ENCODE measurements around the gene IL18R1. TPM values are rescaled to one million over a fixed set of nuclear protein-coding genes. Genes with fewer than 3 reads are reported as not detected.
A peak's percentile ranks its signal among the peaks of the same experiment; 100 is the strongest.

The IL18R1 gene
- total and polyA plus RNA-seq, 5 experiments from 2014 or later: 0.39 to 6.9 (median 1.9) TPM

DNA sequence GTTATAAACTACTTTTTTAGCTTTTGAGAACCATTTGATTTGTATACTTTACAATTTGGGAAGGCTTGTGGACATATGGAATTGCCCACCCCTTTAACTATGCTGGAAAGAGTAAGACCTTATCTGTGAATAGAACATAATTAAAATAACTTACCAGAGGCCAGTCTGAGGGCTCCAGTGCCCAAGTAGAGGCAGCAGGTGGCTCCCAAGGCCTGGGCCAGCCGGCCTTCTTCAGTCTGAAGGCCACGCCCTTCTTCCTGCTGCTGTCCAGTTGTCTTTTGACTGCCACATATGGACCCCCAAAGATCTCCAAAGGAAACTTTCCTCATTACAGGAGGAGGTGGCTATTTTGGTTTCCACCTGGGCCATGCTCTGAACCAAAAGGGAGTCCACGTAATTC lies 55.4 kb downstream of the IL18R1 start:
- H3K36me3 Mint-ChIP-seq: peaks cover 0 to 3% (median 0%) of the 10 kb centered on the region in 3 donors
- no peaks in the 10 kb centered on the region for H3K27me3 Mint-ChIP-seq
- peaks cover 0 to 6% (median 0%) of the 10 kb centered on the region in 9 donors for H3K9me3 Mint-ChIP-seq
- peaks cover 0 to 6% (median 1%) of the 10 kb centered on the region in 4 donors for H3K4me1 Mint-ChIP-seq
- ATAC-seq (no peak), DNase-seq (no peak)
- no peak overlapping the region for H3K27ac Mint-ChIP-seq
- POLR2A ChIA-PET: no interaction called here
- H3K4me3 Mint-ChIP-seq: no peak overlapping the region

DNA sequence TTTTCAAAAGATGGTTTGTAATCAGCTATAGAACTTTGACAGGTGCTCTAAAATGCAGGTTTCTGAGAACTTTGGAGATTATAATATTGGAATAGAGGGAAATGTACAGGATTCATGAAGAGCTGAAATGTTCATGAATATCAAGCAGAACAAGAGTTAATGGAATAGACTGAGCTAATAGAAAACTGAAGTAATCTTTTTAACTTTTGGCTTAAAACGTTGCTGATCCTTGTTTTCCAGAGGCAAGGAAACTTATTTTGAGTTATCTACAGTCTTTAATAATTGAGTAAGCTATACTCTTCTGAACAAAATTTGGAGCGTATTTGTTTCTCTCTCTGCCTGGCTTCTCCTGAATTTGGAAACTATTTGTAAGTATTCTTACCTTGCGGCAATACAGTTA lies 56.6 kb downstream of the IL18R1 start:
- Mint-ChIP-seq H3K27me3 (no peaks in the 10 kb centered on the region), H3K4me3 (no peak overlapping the region), H3K9me3 (peaks cover 0 to 6% (median 0%) of the 10 kb centered on the region in 9 donors), H3K27ac (no peak overlapping the region), H3K4me1 (peaks cover 2 to 18% (median 8%) of the 10 kb centered on the region in 4 donors), H3K36me3 (peaks cover 0 to 3% (median 0%) of the 10 kb centered on the region in 3 donors)
- DNase-seq (no peak), ATAC-seq (no peak)
- POLR2A ChIA-PET: interaction anchor here (0.9 kb wide), 1 partner anchor 11 kb away, joined by 3 read pairs; the partner anchor contains the start of gene IL18RAP

DNA sequence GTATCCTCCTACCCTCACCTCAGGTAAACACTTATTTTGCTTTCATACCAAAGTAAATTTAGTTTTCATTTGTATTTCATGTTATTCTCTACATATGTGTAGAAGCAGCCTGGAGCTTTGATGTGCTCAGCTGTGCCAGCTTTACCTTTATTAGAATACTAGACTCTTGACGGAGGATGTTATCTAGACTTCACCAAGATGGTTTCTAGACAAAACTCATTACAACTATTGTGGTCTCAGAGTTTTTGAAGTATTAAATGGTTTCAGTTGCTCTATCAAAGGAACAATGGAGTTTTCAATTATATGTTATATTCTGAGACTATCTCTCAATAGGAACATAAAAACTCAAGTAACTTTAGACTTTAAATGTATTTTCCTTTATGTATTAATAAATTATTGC lies 62.4 kb downstream of the IL18R1 start:
- DNase-seq: peak in 2 of 10 donors; percentile 13 to 14

DNA sequence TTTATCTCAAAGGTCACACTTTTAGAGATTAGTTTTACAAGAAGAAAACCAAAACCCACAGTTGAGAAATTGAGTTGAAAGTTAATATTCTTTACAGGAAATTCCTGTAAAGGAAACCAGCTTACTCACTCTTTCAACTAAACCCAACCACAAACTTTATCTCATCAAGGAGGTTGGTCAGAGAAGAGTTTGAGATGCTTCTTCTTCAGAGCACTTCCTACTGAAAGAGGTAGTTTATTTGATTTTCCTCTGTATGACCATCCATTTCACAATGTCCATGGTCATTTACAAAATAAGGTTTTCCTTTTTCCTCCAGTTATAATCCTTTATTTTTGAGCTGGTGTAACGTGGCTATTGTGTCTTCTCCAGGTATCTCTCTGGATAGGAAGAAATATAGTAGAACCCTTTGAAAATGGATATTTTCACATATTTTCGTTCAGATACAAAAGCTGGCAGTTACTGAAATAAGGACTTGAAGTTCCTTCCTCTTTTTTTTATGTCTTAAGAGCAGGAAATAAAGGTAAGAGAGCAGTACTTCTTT lies 62.9 kb downstream of the IL18R1 start:
- peak; percentile 83 to 92 for ATAC-seq
- H3K27me3 Mint-ChIP-seq: no peaks in the 10 kb centered on the region
- POLR2A ChIA-PET: interaction anchor here (0.9 to 1.1 kb wide), 2 partner anchors 20 to 62 kb away, joined by 3 read pairs; no protein-coding TSS in a partner anchor
- H3K36me3 Mint-ChIP-seq: peaks cover 0 to 2% (median 0%) of the 10 kb centered on the region in 3 donors
- H3K9me3 Mint-ChIP-seq: peaks cover 0 to 2% (median 0%) of the 10 kb centered on the region in 9 donors
- DNase-seq: peak in 3 of 10 donors; percentile 47 to 58 (median 57)
- H3K4me1 Mint-ChIP-seq: peaks cover 27 to 70% (median 59%) of the 10 kb centered on the region in 4 donors
- H3K4me3 Mint-ChIP-seq: peak overlapping the region; percentile 21 to 87 (median 71)
- H3K27ac Mint-ChIP-seq: peak overlapping the region in 7 of 10 donors; percentile 71 to 97 (median 80)

More for the DNA sequence above, 62.4 kb downstream of the IL18R1 start:
- H3K36me3 Mint-ChIP-seq: peaks cover 0 to 2% (median 0%) of the 10 kb centered on the region in 3 donors
- peak overlapping the region in 9 of 10 donors; percentile 1 to 72 (median 55) for H3K4me3 Mint-ChIP-seq
- H3K27me3 Mint-ChIP-seq: no peaks in the 10 kb centered on the region
- peaks cover 25 to 65% (median 55%) of the 10 kb centered on the region in 4 donors for H3K4me1 Mint-ChIP-seq
- peak overlapping the region; percentile 4 to 97 (median 63) for H3K27ac Mint-ChIP-seq
- peak; percentile 41 to 68 for ATAC-seq
- POLR2A ChIA-PET: no interaction called here
- H3K9me3 Mint-ChIP-seq: peaks cover 0 to 2% (median 0%) of the 10 kb centered on the region in 9 donors

DNA sequence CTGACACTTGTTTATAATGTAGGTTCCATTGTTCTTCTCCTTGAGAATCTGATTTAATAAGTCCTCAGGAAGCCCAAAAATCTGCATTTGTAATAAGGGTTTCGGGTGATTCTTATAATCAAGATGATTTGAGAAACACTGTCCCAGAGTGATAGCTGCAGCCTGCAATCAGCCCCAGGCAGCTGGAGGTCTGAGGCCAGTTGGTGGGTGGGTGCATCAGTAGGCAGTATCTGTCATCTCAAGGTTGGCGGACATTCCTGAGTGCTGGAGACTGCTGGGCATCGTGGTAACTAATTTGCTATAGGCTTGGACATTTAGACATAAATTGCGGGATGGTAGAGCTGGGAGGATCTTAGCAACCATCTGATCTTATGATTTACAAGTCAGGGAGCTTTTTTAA lies 64.7 kb downstream of the IL18R1 start:
- Mint-ChIP-seq H3K27me3 (no peaks in the 10 kb centered on the region), H3K4me1 (peaks cover 27 to 83% (median 59%) of the 10 kb centered on the region in 4 donors), H3K36me3 (peaks cover 0 to 2% (median 0%) of the 10 kb centered on the region in 3 donors), H3K9me3 (peaks cover 0 to 2% (median 0%) of the 10 kb centered on the region in 9 donors), H3K4me3 (peak overlapping the region in 2 of 10 donors; percentile 54 to 87), H3K27ac (no peak overlapping the region)
- DNase-seq: no peak
- ATAC-seq: no peak
- POLR2A ChIA-PET: no interaction called here

DNA sequence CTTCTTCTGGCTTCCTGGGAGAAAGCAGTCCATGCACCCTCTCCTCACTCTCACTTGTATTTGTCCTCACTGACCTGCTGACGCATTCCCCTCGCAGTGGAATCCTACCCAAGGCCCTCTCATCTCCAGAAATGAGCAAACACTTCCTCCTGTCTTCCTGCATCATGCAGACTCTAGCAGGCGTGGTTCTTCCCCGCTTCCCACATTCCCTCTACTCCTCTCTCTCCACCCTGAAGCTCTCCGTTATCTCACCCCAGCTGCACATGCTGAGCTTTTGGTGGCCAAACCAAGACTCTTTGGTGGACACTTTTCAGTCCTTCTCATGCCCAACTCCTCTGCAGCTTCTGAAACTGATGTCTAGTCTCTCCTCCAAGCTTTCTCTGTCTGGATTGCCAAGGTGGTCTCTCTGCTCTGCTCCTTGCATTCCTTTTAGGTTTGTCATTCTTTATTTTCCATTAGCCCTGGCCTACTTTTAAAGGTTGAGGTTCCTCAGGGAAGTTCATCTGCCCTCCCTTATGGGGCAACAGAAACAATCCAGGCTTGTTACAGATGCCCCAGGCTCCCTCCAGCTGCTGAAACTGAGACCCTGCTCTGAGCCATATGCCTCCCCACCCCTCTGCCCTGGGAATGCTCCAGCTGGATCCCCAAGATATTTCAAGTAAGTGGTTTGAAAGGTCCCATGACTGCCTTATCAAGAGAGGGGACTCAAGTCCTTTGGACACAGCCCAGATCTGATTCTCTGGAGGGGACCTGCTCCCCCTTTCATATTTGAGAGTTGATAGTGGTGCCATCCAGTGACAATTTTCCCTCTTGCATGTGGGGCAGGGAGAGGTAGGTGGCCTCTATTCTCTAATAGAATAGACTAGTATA lies 66.5 kb downstream of the IL18R1 start:
- POLR2A ChIA-PET: interaction anchor here (0.7 kb wide), 1 partner anchor 10 kb away, joined by 3 read pairs; no protein-coding TSS in a partner anchor
- peaks cover 24 to 83% (median 54%) of the 10 kb centered on the region in 4 donors for H3K4me1 Mint-ChIP-seq
- H3K27ac Mint-ChIP-seq: peak overlapping the region in 5 of 10 donors; percentile 11 to 75 (median 50)
- peak overlapping the region in 1 of 10 donors; percentile 87 for H3K4me3 Mint-ChIP-seq
- peaks cover 0 to 2% (median 0%) of the 10 kb centered on the region in 3 donors for H3K36me3 Mint-ChIP-seq
- H3K27me3 Mint-ChIP-seq: no peaks in the 10 kb centered on the region
- DNase-seq (no peak), ATAC-seq (no peak)
- H3K9me3 Mint-ChIP-seq: peaks cover 0 to 2% (median 0%) of the 10 kb centered on the region in 9 donors

DNA sequence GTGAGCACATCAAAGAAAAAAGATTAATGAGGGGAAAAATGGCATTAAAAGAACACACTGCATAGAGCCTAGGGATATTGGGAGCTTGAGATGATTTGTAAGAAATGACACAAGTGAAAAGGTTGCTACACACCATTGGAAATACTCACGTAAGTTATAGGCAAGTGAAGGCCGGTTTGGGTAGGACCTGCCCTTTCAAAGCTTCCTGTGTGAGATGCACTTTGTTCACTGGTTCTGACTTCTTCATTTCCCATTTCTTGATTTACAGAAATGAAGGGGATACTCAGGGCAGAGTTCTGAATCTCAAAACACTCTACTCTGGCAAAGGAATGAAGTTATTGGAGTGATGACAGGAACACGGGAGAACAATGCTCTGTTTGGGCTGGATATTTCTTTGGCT lies 67.3 kb downstream of the IL18R1 start, which contains the start of gene IL18RAP:
IL18RAP (plus strand) TSS at position 251 of the 400 bp plus-strand sequence; CDS start at position 369, 118 bp downstream.
- Mint-ChIP-seq H3K4me3 (peak within 1 kb of the TSS in 2 of 10 donors; percentile 41 to 87), H3K9me3 (no peaks in the 10 kb centered on the region), H3K27me3 (no peaks in the 10 kb centered on the region), H3K4me1 (peaks cover 17 to 77% (median 46%) of the 10 kb centered on the region in 4 donors), H3K27ac (peak within 1 kb of the TSS in 6 of 10 donors; percentile 2 to 75 (median 45)), H3K36me3 (peaks cover 0 to 2% (median 0%) of the 10 kb centered on the region in 3 donors)
- POLR2A ChIA-PET: interaction anchor here (0.7 kb wide), 1 partner anchor 11 kb away, joined by 3 read pairs; no protein-coding TSS in a partner anchor
- ATAC-seq: no peak
- DNase-seq: no peak

DNA sequence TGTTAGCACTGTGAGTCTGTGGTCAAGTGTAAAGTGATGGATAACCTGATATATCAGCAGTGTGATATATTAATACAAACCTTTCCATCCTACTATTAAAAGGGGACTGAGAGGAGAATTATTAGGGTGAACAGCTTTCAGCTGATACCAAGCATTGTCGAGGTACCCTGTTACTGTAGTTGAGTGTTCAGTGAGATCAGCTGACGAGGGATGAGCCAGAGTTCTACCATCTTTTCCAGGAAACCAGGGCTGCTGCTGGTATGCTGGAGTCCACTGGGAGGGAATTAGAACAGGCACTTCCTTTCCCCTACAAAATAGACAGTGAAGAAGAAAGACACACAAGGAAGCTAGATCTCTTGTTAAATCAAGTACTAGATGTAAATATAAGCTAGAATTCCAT lies 67.8 kb downstream of the IL18R1 start:
- POLR2A ChIA-PET: interaction anchor here (0.7 kb wide), 1 partner anchor 11 kb away, joined by 3 read pairs; no protein-coding TSS in a partner anchor
- no peaks in the 10 kb centered on the region for H3K9me3 Mint-ChIP-seq
- DNase-seq: no peak
- H3K27ac Mint-ChIP-seq: peak overlapping the region in 2 of 10 donors; percentile 2 to 75
- peak overlapping the region in 1 of 10 donors; percentile 84 for H3K4me3 Mint-ChIP-seq
- peaks cover 0 to 2% (median 0%) of the 10 kb centered on the region in 3 donors for H3K36me3 Mint-ChIP-seq
- H3K4me1 Mint-ChIP-seq: peaks cover 17 to 77% (median 44%) of the 10 kb centered on the region in 4 donors
- no peaks in the 10 kb centered on the region for H3K27me3 Mint-ChIP-seq
- ATAC-seq: no peak

DNA sequence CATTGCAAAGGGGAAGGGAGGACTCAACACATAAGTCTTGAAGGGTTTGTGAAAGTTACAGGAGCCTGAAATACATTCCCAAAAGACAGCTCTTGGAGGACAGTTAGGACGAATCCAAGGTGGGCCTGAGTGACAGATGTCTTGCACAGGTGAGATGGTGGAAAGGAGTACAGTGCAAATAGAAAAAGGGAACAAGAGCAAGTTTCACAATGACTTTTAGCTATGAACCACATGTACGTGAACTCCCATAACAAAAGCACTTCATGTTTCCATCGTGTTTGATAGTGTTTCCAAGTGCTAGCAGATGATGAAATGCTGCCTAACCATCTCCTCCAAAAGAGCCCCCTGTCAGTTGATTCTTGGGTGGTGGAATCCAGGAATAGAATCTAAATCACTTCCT lies 69.2 kb downstream of the IL18R1 start:
- H3K9me3 Mint-ChIP-seq: no peaks in the 10 kb centered on the region
- H3K36me3 Mint-ChIP-seq: peaks cover 0 to 2% (median 0%) of the 10 kb centered on the region in 3 donors
- H3K4me1 Mint-ChIP-seq: peaks cover 16 to 74% (median 31%) of the 10 kb centered on the region in 4 donors
- H3K4me3 Mint-ChIP-seq: peak overlapping the region in 1 of 10 donors; percentile 45
- POLR2A ChIA-PET: no interaction called here
- DNase-seq (no peak), ATAC-seq (no peak)
- no peaks in the 10 kb centered on the region for H3K27me3 Mint-ChIP-seq
- H3K27ac Mint-ChIP-seq: peak overlapping the region in 1 of 10 donors; percentile 40

DNA sequence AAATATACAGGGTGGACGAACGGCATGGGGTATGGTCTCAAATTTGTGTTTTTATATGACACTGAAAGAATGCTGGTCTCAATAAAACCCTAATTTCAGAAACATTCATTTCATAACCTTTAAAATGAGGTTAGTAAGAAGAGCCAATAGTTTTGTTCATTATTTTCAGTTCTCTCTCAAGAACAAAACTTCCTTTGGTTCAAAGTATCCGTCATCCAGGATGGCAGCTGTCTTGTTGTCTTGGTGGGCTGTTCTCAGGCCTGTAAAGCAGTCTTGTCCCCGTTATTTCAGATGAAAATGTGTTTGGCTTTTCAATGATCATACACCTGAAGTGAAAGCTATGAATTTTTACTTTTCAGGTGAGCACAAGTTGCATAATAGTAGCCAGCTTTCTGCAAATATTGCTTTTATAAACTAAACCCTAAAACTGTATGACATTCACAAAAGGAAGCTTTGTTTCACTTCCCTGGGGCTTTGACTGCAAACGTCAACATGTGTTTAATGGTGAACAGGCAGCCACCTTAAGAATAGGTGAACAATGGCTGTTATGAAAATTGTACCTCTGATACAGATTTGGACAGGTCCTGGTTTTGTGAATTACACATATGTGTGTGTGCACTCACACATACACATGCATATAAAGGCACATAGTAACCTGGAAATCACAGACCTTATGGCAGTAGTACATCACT lies 70.0 kb downstream of the IL18R1 start:
- DNase-seq (no peak), ATAC-seq (no peak)
- no peaks in the 10 kb centered on the region for H3K27me3 Mint-ChIP-seq
- H3K4me1 Mint-ChIP-seq: peaks cover 15 to 79% (median 25%) of the 10 kb centered on the region in 4 donors
- peaks cover 0 to 2% (median 0%) of the 10 kb centered on the region in 3 donors for H3K36me3 Mint-ChIP-seq
- H3K4me3 Mint-ChIP-seq: peak overlapping the region in 1 of 10 donors; percentile 39
- no peaks in the 10 kb centered on the region for H3K9me3 Mint-ChIP-seq
- peak overlapping the region in 1 of 10 donors; percentile 49 for H3K27ac Mint-ChIP-seq
- POLR2A ChIA-PET: no interaction called here

DNA sequence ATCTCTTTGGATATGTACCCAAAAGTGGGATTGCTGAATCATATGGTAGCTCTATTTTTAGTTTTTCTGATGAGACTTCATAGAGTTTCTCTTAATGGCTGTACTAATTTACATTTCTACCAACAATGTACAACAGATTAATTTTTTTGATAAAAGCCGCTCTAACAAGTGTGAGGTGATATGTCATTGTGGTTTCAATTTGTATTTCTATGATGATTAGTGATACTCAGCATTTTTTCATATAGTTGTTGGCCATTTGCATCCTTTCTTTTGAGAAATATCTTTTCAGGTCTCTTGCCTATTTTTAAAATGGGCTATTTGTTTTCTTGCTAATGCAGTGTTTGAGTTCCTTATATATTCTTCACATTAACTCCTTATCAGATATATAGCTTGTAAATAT lies 71.7 kb downstream of the IL18R1 start:
- POLR2A ChIA-PET: no interaction called here
- H3K36me3 Mint-ChIP-seq: no peaks in the 10 kb centered on the region
- ATAC-seq (no peak), DNase-seq (no peak)
- peak overlapping the region in 1 of 10 donors; percentile 53 for H3K27ac Mint-ChIP-seq
- H3K9me3 Mint-ChIP-seq: no peaks in the 10 kb centered on the region
- H3K27me3 Mint-ChIP-seq: no peaks in the 10 kb centered on the region
- peaks cover 9 to 79% (median 11%) of the 10 kb centered on the region in 4 donors for H3K4me1 Mint-ChIP-seq
- H3K4me3 Mint-ChIP-seq: peak overlapping the region in 1 of 10 donors; percentile 51

DNA sequence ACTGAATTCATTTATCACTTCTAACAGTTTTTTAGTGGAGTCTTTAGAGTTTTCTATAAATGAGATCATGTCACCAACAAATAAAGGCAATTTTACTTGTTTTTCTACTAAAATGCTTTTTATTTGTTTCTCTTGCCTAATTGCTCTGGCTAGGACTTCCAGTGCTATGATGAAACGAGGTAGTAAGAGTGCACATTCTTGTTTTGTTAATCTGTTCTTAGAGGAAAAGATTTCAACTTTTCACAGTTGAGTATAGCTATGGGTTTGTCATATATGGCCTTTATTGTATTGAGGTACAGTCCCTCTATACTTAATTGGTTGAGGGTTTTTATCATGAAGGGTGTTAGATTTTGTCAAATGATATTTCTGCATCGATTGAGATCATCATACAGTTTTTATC lies 73.0 kb downstream of the IL18R1 start:
- Mint-ChIP-seq H3K4me3 (peak overlapping the region in 1 of 10 donors; percentile 37), H3K9me3 (no peaks in the 10 kb centered on the region), H3K4me1 (peaks cover 0 to 74% (median 4%) of the 10 kb centered on the region in 4 donors), H3K27me3 (no peaks in the 10 kb centered on the region), H3K27ac (peak overlapping the region in 2 of 10 donors; percentile 60 to 65), H3K36me3 (no peaks in the 10 kb centered on the region)
- POLR2A ChIA-PET: no interaction called here
- DNase-seq: no peak
- ATAC-seq: no peak
